ENCODE data around the gene ULK3.

GRCh38 chr15:74889883-74890664 lies 47.1 kb upstream of the ULK3 start, which contains the start of gene MPI:
- TF ChIP-seq, protein P1, sequence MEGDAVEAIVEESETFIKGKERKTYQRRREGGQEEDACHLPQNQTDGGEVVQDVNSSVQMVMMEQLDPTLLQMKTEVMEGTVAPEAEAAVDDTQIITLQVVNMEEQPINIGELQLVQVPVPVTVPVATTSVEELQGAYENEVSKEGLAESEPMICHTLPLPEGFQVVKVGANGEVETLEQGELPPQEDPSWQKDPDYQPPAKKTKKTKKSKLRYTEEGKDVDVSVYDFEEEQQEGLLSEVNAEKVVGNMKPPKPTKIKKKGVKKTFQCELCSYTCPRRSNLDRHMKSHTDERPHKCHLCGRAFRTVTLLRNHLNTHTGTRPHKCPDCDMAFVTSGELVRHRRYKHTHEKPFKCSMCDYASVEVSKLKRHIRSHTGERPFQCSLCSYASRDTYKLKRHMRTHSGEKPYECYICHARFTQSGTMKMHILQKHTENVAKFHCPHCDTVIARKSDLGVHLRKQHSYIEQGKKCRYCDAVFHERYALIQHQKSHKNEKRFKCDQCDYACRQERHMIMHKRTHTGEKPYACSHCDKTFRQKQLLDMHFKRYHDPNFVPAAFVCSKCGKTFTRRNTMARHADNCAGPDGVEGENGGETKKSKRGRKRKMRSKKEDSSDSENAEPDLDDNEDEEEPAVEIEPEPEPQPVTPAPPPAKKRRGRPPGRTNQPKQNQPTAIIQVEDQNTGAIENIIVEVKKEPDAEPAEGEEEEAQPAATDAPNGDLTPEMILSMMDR (conservative IDR thresholded peaks at IDR 0.05; ENCODE audit: low read depth, low read length) = no peak
- TF ChIP-seq RFX5 (IDR thresholded peaks at IDR 0.05; ENCODE audit: low read depth, low read length) = no peak
- peak; percentile 83 for TF ChIP-seq POLR2A (IDR thresholded peaks at IDR 0.05; ENCODE audit: low read depth, low read length)
- no peak for TF ChIP-seq MAFK (IDR thresholded peaks at IDR 0.05; ENCODE audit: low read depth, low read length)
- no peak for TF ChIP-seq RAD21 (IDR thresholded peaks at IDR 0.05; ENCODE audit: low read length)
- TF ChIP-seq, protein P2, sequence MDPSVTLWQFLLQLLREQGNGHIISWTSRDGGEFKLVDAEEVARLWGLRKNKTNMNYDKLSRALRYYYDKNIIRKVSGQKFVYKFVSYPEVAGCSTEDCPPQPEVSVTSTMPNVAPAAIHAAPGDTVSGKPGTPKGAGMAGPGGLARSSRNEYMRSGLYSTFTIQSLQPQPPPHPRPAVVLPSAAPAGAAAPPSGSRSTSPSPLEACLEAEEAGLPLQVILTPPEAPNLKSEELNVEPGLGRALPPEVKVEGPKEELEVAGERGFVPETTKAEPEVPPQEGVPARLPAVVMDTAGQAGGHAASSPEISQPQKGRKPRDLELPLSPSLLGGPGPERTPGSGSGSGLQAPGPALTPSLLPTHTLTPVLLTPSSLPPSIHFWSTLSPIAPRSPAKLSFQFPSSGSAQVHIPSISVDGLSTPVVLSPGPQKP (IDR thresholded peaks at IDR 0.05; ENCODE audit: borderline replicate concordance, low read depth, low read length) = no peak
- no peak for TF ChIP-seq CEBPB (IDR thresholded peaks at IDR 0.05; ENCODE audit: low read depth, low read length)
- peak; percentile 41; the same call in 1 of the 2 replicates for TF ChIP-seq BHLHE40 (IDR thresholded peaks at IDR 0.05; ENCODE audit: low read depth, low read length)
- no peak for TF ChIP-seq CHD1 (IDR thresholded peaks at IDR 0.05; ENCODE audit: low read depth, low read length)
- TF ChIP-seq MAZ (IDR thresholded peaks at IDR 0.05; ENCODE audit: borderline replicate concordance, low read depth, low read length) = peak; percentile 85
- TF ChIP-seq MXI1 (IDR thresholded peaks at IDR 0.05; ENCODE audit: borderline replicate concordance, low read depth, low read length) = peak; percentile 89; the same call in 1 of the 2 replicates

Data from IMR-90 (cell line).